ENCODE data around the gene TRAPPC11.

The TRAPPC11 gene

DNA sequence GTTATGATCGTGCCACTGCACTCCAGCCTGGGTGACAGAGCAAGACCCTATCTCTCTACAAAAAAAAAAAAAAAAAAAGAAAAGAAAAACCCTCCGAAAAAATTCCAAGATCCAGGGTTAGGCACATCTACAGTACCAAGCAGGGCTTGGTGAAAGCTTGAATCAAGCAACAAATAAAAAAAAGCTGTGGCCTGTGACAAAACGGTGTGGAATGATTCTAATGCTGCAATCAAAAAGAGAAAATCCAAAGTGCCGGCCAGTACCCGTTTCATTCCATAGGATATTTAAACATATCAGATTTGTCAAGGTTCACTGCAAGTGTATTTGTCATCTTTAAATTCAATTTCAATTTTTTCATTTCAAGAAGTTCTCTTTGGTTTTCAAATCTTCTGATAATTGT, 20.7 kb upstream of the TRAPPC11 start:
- no peak for DNase-seq

DNA sequence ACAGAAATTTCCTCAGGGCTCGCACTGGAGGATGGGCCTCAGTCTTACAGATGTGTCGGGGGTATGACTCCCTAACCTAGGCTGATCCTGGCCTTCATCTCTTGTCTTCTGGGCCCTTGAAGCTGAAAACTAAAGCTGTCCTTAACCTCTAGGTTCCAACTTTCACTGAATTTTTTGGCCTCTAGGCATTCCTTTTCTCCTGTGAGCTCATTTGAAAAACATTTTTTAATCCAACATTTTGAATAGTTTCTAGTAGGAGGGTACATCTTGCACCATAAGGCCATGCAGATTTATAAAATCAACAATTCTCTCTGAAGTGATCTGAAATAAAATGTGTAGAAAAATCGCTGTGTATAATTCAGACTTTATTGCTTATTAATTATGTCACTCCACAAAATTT, 19.8 kb upstream of the TRAPPC11 start:
- DNase-seq, result no peak

DNA sequence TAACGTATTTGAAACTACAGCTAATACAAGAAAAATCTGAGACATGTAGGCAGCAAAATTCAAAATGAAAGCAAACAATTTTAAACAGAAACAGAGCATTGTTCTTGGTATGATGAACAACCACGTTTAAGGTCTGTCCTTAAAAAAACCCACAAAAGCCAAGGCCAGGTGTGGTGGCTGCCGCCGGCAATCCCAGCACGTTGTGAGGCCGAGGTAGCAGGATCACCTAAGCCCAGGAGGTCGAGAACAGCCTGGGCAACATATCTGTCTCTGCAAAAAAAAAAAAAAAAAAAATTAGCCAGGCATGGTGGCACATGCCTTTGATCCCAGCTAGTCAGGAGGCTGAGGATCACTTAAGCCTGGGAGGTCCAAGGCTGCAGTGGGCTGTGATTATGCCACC, 13.8 kb upstream of the TRAPPC11 start:
- DNase-seq, result no peak

DNA sequence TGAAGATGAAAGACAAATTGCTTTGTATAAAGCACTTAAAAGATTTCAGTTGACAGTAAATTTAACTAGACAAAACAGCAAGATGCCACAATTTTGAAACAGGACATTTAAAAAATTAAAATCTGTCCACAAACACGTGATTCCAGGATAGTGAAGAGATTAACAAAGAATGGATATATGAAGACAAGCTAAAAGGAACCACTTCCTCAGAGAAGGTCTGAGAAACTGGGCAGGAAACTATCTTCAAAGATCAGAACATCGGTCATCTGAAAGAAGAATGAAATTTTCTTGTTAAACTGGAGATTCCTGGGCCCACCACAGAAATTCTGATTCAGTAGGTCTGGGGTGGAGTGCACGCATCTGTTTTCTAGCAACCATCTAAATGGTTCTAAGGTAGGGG, 1.5 kb upstream of the TRAPPC11 start:
- no peak for DNase-seq

DNA sequence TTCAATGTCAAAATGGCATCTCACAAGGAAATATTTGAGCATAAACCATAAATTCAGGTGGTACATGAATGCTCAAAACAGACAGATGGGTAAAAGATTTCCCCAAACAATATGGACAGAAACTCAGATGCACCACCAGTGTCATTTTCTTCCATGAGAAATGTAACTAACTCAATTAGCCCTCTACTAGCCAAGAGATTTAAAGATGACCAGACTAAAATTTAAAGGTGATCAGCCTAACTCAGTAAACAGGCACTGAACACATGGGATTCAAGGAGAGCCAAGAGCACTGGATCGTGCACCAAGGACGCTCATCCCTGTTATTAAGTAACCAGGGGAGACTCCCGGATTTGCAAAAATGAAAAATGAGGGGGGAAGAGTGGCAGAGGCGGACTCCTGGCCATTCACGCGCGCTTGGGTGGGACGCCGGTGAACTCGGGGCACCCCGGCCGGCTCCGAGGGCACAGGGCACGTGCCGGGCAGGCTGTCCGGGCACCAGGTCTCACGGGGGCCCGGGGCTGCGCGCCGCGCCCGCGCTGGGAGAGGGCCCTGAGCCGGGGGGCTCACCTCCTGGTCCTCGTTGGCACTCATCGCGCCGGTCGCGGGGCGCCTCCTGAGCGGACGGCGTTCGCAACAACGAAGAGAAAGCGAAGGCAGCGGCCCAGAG, 598 bp upstream of the TRAPPC11 start:
- peak; percentile 71 for DNase-seq

DNA sequence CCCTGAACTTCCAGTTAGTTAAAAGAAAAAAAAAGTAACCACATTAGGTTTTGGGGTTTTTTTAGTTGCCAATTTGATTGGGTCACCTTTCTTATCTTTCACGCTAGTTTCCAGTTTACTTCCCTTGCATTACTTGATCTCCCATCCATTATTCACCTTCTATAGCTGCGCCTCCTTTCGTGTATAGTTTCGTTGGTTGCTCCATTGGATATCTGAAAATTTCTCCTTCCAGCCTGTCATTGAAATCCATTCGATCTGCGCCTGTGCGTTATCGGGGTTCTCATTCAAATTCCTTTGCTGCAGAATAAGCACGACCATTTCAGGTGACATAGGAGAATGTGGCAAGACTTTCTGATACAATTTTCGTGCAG, 764 bp downstream of the TRAPPC11 start:
- DNase-seq, result no peak

DNA sequence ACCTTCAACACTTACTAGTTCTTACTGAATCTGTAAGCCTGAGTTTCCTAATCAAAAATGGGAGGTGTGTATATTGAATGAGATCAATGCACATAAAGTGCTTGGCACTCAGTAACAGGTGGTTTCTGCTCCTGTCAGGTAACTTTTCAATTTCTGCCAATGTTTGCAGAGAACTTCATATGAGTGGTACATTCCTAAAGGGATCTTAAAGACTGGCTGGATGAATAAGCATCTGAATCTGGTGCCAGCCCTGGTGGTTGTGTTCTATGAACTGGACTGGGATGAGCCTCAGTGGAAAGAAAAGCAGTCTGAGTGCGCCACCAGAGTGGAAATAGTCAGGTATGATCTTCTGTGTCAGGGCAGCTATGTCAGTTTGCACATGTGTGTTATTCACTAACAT, 7.0 kb downstream of the TRAPPC11 start:
- no peak for DNase-seq

DNA sequence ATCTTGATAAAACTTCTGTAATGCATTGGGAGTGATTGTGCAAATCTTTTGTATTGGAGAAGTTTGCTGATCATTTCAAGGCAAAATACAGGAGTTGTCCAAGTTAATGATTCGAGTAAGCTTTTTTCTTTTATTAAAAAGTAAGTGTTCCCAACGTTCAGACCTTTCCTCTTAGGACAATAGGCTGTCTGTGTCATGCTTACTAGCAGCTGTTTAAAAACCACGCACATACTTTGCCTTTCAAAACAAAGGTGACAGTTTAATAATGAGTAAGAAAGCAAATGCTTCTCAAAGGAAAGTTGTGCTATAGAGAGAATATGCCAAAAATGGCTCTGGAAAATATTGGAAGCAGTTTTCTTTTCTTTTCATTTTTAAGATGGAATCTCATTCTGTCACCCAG, 11.2 kb downstream of the TRAPPC11 start:
- no peak for DNase-seq

DNA sequence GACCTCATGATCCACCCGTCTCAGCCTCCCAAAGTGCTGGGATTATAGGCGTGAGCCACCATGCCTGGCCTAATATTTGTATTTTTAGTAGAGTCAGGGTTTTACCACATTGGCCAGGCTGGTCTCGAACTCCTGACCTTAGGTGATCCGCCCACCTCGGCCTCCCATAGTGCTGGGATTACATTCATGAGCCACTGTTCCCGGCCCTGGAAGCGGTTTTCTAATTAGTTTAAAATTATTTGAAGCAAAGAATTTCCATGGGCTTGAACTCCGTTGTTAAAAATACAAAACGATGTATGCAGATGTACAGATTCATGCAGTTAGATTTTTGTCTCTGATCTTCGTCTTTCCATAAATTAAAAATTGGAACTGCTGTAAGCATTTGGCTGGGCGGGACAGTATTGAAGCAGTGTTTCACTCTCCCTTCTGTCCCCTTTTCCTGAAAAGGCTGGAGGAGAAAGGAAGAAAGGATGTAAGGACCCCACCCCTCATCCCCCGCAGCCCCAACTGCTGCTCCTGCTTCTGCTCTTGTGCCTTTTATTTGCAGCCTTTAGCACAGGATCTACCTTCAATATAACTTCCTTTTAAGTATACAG, 12.0 kb downstream of the TRAPPC11 start:
- DNase-seq, result no peak

DNA sequence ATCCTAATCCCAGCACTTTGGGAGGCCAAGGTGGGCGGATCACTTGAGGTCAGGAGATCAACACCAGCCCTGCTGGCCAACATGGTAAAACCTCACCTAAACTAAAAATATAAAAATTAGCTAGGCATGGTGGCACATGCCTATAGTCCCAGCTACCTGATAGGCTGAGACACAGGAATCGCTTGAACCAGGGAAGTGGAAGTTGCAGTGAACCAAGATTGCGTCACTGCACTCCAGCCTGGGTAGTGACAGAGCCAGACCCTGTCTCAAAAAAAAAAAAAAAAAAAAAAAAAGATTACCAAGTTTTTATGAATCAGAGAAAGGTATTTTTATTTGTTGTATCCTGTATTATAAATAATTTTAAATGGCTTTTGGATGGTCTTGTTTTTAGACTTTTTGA, 15.1 kb downstream of the TRAPPC11 start:
- no peak for DNase-seq

DNA sequence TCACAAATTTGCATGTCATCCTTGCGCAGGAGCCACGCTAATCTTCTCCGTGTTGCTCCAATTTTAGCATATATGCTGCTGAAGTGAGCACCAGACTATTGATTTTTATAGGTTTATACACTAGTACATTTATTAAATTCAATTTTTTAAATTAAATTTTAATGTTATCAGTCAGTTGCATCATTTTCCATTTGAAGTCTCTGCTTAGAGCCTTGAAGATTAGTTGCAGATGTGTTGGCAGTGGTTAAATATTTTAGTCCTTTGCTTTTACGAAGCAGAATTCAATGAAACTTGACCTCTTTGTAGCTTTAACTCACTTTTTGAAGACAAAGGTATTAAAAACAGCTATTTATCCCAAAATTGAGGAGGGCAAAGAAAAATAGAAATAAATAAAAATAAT, 16.5 kb downstream of the TRAPPC11 start:
- DNase-seq, result no peak

DNA sequence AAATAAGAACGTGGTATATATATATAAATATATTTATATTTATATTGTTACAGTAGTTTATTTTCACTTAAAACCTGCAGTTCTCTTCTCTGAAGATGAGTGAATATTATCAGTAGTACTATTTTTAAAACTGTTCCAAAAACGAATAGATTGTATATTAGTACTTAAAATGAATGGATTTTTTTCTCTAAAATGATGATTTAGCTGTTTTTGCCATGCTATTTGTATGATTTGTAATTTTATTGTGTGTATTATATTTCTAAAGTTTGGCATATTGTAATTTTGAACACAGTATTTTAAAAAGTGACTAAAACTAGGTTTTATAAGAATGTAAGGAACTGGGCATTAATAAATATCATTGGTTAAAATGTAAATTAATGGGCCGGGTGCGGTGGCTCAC, 22.0 kb downstream of the TRAPPC11 start:
- DNase-seq, result no peak

DNA sequence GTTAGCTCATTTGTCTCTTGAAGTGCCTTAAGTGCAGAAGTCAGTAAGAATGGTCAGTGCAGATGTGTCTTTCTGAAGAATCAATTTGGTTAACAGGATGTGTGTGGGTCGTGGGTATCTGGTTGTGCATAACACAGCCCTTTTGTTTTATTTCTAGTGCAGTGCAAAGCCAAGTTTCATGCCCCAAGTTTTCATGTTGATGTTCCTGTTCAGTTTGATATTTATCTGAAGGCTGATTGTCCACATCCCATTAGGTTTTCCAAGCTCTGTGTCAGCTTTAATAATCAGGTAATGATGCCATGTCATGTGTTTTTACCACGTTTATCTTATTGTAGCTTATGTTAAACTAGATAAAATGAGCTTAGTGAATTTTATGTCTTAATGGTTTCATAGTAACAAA, 27.4 kb downstream of the TRAPPC11 start:
- DNase-seq, result no peak

DNA sequence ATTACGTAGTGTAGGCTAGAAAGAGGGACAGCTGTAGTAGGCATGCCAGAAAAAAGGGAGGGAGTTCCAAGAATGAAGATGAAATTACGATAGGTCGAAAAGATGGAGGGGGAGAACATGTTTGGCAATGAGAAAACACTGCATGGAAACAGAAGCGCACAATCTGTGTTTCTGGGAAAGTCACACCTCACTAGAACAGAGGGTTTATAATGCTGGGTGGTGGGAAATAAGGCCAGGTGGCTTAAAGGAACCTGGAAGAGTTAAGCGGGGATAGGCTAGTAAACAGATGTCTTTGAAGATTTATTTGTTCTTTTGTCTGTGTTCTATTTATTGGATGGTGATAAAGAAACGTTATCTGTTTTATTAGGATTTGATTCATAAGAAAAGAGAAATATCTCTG, 29.1 kb downstream of the TRAPPC11 start:
- no peak for DNase-seq

DNA sequence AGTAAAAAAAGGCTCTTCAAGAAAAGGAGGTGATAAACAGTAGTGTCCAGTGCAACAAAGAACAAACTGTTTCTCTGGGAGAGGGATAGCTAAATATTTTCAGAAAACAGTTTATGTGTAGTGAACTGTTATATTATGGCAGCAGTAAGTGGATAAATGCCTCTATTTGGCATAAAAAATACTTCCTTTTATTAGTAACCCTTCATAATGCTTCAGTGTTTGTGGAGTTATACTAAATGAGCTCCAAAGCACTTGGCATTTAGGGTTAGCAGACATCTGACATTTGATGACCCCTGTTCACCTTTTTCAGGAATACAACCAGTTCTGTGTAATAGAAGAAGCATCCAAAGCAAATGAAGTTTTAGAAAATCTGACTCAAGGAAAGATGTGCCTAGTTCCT, 31.9 kb downstream of the TRAPPC11 start:
- DNase-seq, result no peak

DNA sequence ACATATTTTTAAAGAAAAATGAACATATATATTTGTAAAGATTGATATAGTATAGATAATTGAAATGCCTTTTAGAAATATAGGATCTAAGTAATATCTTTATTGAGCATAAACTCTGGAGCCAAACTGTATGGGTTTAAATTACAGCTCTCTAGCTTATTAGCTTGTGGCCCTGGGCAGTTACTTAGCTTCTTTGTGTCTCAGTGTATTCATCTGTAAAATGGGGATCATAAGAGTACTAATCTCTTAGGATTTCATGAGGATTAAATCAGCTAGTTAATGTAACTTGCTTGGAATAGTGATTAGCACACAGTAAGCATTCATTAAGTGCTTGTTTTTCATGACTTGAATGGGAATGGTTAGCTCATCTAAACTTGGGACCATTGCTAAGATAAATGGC, 32.8 kb downstream of the TRAPPC11 start:
- no peak for DNase-seq

DNA sequence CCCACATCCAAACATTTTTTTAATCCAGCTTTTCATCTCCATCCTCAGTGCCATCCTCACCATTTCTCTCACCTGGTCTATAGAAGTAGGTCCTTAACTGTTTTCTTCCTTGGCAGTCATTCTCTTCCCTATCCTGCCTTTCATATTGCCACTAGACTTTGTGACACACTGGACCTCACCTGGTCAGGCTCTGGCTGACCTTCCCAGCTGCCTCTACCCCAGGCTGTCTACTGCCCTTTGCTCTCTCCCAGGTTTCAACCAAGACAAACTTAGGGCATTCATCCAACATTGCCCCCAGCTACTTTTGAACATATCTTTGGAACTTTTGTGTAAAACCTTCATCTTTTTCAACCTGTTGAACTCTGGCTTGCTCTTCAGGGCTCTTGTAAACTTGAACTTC, 39.8 kb downstream of the TRAPPC11 start:
- no peak for DNase-seq

DNA sequence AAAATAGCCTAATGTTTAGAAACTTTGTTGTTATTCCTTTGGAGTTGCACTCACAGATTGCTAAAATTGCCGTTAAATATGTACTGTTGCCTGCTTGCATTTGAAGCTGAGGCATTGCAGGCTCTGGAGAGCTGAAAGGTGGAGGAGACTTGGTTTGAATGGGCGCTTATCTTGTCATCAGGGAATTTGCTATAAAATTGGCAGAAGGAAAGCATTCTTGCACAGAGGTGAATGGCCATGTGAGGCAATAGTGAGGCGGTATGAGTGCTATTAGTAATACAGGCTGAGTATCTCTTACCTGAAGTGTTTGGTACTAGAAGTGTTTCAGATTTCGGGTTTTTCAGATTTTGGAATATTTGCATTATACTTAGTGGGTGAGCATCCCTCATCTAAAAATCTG, 41.3 kb downstream of the TRAPPC11 start:
- no peak for DNase-seq

DNA sequence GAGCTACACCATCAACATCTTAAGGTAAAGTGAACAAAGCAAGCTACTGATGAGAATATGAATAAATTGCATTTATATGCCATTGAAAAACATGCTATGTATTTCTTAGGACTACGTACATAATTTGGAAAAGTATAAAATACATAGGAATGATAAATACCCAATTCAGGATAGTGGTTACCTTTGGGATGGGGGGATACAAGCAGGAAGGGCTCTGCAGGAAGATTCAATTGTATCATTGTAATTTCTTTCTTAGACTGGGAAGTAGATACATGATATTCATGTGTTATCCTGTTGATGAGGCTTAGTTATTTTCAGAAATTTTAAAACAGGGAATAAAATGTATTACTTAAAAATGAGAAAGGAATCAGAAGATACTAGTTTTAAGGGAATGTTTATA, 43.4 kb downstream of the TRAPPC11 start:
- no peak for DNase-seq

DNA sequence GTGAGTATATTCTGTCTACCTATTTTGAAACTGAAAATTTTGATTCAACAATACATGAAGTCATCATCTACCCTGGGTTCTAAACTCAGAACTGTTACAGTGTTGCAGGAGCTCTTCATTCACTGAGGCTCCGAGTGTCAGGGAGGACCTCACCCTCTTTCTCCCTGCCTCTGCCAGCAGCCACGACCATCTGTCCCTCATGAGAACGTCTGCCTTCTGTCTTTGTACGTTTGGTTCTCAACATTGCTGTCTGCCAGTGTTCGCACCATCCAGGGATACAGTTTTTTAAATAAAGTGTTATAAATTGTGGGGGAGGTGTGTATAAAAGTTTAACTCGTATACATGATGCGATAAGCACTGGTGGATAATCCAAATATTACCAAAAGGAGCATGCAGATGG, 55.5 kb downstream of the TRAPPC11 start:
- no peak for DNase-seq

DNA sequence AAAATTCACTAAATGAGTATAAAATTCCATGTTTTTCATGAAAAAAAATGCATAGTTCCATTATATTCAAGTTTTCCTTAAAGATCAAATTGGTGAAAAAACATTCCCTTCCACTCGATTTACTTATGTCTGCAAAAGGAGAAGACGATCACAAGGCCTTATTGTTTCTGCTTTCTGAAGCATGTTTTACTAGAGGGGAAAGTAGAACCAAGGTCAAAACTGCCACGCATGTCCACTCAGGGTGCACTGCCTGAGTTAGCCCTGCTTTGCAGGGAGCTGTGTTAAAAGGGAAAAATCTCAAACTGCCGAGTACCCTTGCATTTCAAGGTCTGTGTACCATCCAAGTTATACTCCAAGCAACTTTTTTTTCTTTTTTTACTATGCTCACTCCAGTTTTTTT, 57.2 kb downstream of the TRAPPC11 start:
- DNase-seq, result no peak

DNA sequence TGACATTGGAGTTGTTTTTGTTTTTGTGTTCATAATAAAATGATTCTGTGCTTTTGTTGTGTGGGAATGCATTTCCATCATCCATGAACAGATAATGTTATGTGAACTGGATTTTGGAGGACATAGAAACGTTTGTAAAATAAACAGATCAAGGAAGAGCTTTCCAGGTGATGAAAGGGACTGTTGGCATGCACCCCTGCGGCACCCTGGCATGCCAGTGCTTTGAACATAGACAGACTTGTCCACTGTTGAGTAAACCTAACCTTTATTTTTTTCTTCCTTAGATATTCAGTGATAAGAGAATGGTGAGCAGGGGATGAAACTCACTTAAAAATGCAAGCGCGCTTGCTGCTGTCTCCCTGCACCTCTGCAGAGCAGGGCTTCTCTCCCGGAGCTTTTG, 59.8 kb downstream of the TRAPPC11 start:
- no peak for DNase-seq

DNA sequence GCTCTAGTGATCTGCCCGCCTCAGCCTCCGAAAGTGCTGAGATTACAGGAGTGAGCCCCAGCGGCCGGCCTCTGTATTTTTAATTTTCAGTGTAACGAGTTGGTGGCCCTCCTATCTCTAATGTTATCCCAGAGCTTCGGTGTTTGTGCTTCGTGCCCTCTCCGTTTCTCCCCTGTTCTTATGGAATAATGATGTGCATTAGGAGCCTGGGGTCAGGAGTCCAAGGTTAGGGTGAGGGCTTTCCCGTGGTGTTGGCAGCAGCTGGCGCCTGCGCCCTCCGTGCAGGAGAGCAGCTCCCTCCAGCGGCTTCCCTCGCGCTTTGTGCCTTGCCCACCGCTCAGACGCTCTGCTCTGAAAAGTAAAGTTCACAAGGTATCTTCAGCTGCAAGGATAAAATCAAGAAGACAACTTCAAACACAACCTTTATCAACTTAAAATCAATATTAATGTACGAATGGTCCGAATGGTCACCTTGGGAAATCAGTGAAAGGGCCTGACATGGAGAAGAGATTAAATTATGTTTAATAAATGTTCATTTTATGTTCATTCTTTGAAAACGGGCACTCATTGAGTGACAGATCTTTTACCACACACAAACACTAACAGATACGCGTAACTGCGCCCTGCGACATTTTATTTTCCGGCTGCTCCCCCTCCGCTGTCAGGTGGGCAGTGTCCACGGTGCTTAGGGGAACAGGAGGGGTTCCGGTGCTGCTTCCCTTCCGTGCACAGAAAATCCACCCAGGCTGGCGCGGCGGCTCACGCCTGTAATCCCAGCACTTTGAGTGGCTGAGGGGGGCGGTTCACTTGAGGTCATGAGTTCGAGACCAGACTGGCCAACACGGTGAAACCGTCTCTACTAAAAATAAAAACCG, 62.4 kb downstream of the TRAPPC11 start:
- peak; percentile 61 for DNase-seq

All from activated CD8-positive, alpha-beta memory T cell treated with anti-CD3 and anti-CD28 coated beads, Interleukin-2, amount 50 U/mL, for 48 hours (primary cell).